HUES64 (cell line): ENCODE results near the gene CNTN4.
"Not testable (repeated sequence)": the region's sequence is repeated elsewhere in the genome, so short reads cannot be mapped to it uniquely, and the experiment has no call there.

ENCODE experiments used
- H3K27ac ChIP-seq: 2 replicates; pipeline ENCODE4 v1.7.0; 2013; ENCODE audit warnings: low read depth, low read length, inconsistent platforms
- H3K27me3 ChIP-seq: 2 replicates; pipeline ENCODE4 v1.6.1; 2013; ENCODE audit warnings: mild to moderate bottlenecking, low read length; ENCODE audit not compliant: insufficient read depth
- H3K36me3 ChIP-seq: 2 replicates; pipeline ENCODE4 v1.6.1; 2013; ENCODE audit warnings: mild to moderate bottlenecking, low read length; ENCODE audit not compliant: insufficient read depth
- H3K4me1 ChIP-seq: 2 replicates; pipeline ENCODE4 v1.6.1; 2013; ENCODE audit warnings: mild to moderate bottlenecking, low read length, moderate library complexity; ENCODE audit not compliant: insufficient read depth
- H3K4me3 ChIP-seq: 2 replicates; pipeline ENCODE4 v1.5.1; 2013; ENCODE audit warnings: mild to moderate bottlenecking, low read length, moderate library complexity
- H3K9ac ChIP-seq: 2 replicates; pipeline ENCODE4 v1.6.1; 2013; ENCODE audit warnings: mild to moderate bottlenecking, low read depth, low read length
- H3K9me3 ChIP-seq: 2 replicates; pipeline ENCODE4 v1.6.1; 2013; ENCODE audit warnings: low read depth, low read length; ENCODE audit not compliant: insufficient read depth
- WGBS: fragments of 150-250, 120-280 bp; methylation state at CpG from one replicate; pipeline ENCODE4 v1.1.7; 2013; ENCODE audit warnings: missing lambda C conversion rate; 5-methylcytosine and 5-hydroxymethylcytosine counted together

The CNTN4 gene

DNA sequence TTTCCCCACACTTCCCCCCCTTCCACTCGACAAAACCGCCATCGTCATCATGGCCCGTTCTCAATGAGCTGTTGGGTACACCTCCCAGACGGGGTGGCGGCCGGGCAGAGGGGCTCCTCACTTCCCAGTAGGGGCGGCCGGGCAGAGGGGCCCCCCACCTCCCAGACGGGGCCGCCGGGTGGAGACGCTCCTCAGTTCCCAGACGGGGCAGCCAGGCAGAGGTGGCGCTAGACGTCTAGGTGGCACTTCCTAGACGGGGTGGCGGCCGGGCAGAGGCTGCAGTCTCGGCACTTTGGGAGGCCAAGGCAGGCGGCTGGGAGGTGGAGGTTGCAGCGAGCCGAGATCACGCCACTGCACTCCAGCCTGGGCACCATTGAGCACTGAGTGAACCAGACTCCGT lies 818.0 kb downstream of the CNTN4 start:
- H3K9ac ChIP-seq, H3K27ac ChIP-seq, H3K4me1 ChIP-seq, H3K27me3 ChIP-seq, H3K4me3 ChIP-seq, H3K36me3 ChIP-seq: not testable (repeated sequence)
- 97% methylated on average over 20 of the region's 25 CpGs for WGBS
- peaks cover 17% of the 10 kb centered on the region for H3K9me3 ChIP-seq

DNA sequence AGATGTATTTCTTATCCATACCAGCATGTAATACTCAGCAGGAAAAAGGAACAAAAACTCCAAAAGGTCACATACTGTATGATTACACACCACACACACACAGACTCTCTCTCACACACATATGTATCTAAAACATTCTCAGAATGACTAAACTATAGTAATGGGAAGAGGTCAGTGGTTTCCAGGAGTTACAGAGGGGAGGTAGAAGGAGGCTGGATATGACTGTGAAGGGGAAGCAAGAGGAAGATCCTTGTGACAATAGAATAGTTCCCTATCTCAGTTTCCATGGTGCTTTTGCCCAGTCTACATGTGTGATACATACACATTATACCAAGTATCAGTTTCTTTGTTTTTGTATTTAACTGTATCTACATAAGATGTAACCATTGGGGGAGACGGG lies 821.4 kb downstream of the CNTN4 start:
- no peak overlapping the region for H3K4me3 ChIP-seq
- no CpG with 5 or more reads among the region's 1 CpG for WGBS
- no peaks in the 10 kb centered on the region for H3K36me3 ChIP-seq
- H3K27ac ChIP-seq = no peak overlapping the region
- 0 out of 2 replicates have a peak, but pooled peaks cover 5% of the 10 kb centered on the region for H3K4me1 ChIP-seq
- no peaks in the 10 kb centered on the region for H3K27me3 ChIP-seq
- H3K9me3 ChIP-seq = peaks cover 17% of the 10 kb centered on the region
- H3K9ac ChIP-seq = no peak overlapping the region

DNA sequence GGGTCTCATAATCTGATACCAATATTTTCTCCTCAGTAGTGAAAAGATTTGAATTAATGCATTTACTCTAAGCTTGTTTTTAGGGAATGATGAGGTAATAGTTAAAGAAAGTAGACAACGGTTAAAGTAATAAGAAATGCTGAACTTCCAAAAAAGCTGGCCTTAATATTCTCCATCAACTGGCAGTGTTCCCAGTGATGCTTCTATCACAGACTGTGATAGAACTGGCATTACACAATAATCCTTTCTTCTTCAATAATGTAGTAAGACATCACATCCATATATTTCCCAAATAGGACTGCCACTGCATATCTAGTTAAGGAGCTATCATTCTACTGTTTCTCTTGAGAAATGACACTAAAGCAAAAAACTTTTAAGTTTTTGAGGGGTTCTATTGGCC lies 822.8 kb downstream of the CNTN4 start:
- no peak overlapping the region for H3K27ac ChIP-seq
- peaks cover 14% of the 10 kb centered on the region for H3K9me3 ChIP-seq
- no peak overlapping the region for H3K4me3 ChIP-seq
- no peaks in the 10 kb centered on the region for H3K36me3 ChIP-seq
- 94% methylated on average over 1 of the region's 1 CpG for WGBS
- H3K9ac ChIP-seq = no peak overlapping the region
- H3K27me3 ChIP-seq = no peaks in the 10 kb centered on the region
- 0 out of 2 replicates have a peak, but pooled peaks cover 5% of the 10 kb centered on the region for H3K4me1 ChIP-seq

DNA sequence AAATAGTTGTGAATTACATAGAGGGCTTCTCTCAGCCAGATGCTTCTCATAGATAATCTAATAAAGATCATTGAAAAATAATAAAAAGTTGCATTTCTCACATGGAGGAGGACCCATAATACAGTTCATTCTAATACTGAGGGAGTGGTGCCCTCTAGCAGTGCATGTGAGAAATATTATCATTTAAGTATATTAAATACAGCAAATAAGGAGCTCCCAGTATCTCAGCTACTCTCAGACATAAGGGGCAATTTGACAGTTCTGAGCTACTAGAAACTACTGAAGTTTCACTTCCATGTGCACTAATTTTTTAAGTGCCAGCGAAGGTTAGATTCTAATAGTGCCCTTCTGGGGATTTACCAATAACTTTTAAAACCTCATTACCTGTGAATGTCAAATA lies 823.2 kb downstream of the CNTN4 start:
- Histone ChIP-seq H3K4me1 (0 out of 2 replicates have a peak, but pooled peaks cover 5% of the 10 kb centered on the region), H3K36me3 (no peaks in the 10 kb centered on the region), H3K27ac (no peak overlapping the region), H3K4me3 (no peak overlapping the region), H3K27me3 (no peaks in the 10 kb centered on the region), H3K9ac (no peak overlapping the region), H3K9me3 (peaks cover 14% of the 10 kb centered on the region)
- WGBS = 82% methylated on average over 1 of the region's 1 CpG

DNA sequence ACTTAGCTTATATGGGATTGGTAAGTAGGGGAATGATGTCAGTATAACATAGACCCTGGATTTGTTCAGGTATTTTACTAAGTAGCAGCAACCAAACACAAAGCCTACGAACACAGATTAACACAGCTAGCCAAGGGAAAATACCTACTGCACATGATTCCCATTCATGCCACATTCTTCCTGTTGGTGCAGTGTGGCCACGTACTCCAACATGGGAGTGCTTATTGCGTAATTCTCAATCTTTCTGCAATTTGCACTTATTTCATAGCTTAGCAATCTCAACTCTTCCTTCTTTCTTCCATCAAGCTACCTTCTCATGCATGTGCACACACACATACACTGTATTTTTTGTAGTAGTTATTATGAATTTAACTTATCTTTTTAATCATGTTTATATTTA lies 824.7 kb downstream of the CNTN4 start:
- Histone ChIP-seq H3K9me3 (no peaks in the 10 kb centered on the region), H3K36me3 (no peaks in the 10 kb centered on the region), H3K27ac (no peak overlapping the region), H3K27me3 (no peaks in the 10 kb centered on the region), H3K4me1 (0 out of 2 replicates have a peak, but pooled peaks cover 5% of the 10 kb centered on the region), H3K4me3 (no peak overlapping the region), H3K9ac (no peak overlapping the region)
- 95% methylated on average over 3 of the region's 3 CpGs for WGBS

DNA sequence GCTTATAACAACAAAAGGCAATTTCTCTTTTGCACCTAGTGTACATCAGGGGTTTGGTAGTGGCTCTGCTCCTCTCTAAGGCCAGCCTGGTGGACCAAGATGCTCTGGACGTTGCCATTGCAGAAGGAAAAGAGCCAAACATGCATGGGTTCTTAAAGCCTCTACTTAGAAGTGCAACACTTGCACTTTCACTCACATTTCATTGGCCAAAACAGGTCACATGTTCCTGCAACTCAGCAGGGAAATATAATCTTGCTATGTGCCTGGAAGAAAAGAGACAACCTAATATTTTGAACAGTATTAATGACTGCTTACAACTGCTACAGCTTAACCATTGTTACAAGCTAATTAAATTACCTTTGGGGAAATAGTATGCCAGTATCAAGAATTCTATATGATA lies 828.6 kb downstream of the CNTN4 start:
- Histone ChIP-seq H3K36me3 (no peaks in the 10 kb centered on the region), H3K9ac (no peak overlapping the region), H3K27me3 (no peaks in the 10 kb centered on the region), H3K4me3 (no peak overlapping the region), H3K4me1 (0 out of 2 replicates have a peak, but pooled peaks cover 5% of the 10 kb centered on the region), H3K27ac (no peak overlapping the region), H3K9me3 (no peaks in the 10 kb centered on the region)
- 48% methylated on average over 1 of the region's 1 CpG for WGBS

DNA sequence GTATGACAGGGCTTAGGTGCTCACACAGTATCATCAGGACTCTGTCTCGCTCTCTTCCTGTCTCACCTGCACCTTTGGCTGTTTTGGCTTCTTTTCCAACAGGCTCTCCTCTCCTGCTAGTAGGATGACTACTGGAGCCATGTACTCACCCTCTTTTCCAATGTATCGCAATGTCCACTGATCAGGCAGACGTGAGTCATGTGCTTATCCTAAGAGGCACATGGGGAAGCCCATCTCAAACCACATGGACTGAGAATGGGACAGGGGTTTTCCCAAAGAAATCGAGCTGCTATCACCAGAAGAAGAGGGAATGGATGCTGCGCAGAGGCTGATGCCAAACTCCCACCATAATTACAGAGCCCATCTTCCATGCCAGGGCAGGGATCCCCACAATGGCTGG lies 830.9 kb downstream of the CNTN4 start:
- H3K9ac ChIP-seq = no peak overlapping the region

DNA sequence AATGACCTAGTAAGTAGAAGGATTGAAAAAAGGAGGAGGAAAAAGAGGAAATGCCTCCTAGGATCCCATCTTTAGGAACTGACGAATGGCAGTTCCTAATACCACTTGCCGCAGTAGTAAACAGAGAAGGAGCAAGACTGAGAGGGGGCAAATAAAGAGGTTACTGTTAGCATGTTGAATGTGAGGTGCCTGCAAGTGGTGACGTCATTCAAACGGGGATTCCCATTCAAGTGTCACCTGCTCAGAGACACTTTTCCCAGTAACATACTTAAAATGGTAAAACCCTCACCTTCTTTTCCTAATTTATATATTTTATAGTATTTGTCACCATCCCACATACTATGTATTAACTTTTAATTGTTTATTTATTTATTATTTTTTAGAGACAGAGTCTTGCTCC lies 832.6 kb downstream of the CNTN4 start:
- Histone ChIP-seq H3K9ac (no peak overlapping the region), H3K9me3 (no peaks in the 10 kb centered on the region), H3K36me3 (no peaks in the 10 kb centered on the region), H3K27ac (no peak overlapping the region), H3K4me1 (no peaks in the 10 kb centered on the region), H3K27me3 (no peaks in the 10 kb centered on the region), H3K4me3 (no peak overlapping the region)
- WGBS = 96% methylated on average over 4 of the region's 4 CpGs

More for the DNA sequence above, 830.9 kb downstream of the CNTN4 start:
- Histone ChIP-seq H3K4me1 (no peaks in the 10 kb centered on the region), H3K4me3 (no peak overlapping the region), H3K27ac (no peak overlapping the region), H3K9me3 (no peaks in the 10 kb centered on the region), H3K27me3 (no peaks in the 10 kb centered on the region), H3K36me3 (no peaks in the 10 kb centered on the region)
- WGBS = 93% methylated on average over 5 of the region's 5 CpGs

DNA sequence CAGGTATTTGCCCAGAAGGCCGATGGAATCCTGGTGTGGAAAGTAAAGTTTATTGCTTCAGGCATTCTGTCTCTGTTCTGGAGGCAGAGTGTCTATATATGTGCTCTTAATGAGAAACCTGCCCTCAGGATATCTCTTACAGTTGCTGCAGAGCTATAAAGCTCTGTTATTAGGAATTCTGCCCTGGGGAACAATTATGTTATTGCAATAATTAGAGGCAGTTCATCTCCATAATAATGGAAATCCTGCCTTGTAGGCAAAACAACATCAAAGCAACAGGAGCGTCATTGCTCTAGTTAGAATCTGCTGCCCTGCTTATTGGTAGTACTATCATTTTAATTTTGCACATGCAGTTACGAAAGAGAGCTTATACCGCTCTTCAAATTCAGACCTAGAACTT lies 835.9 kb downstream of the CNTN4 start:
- 91% methylated on average over 4 of the region's 4 CpGs for WGBS
- Histone ChIP-seq H3K27me3 (no peaks in the 10 kb centered on the region), H3K36me3 (no peaks in the 10 kb centered on the region), H3K27ac (no peak overlapping the region), H3K9me3 (no peaks in the 10 kb centered on the region), H3K4me3 (no peak overlapping the region), H3K9ac (no peak overlapping the region), H3K4me1 (no peaks in the 10 kb centered on the region)

DNA sequence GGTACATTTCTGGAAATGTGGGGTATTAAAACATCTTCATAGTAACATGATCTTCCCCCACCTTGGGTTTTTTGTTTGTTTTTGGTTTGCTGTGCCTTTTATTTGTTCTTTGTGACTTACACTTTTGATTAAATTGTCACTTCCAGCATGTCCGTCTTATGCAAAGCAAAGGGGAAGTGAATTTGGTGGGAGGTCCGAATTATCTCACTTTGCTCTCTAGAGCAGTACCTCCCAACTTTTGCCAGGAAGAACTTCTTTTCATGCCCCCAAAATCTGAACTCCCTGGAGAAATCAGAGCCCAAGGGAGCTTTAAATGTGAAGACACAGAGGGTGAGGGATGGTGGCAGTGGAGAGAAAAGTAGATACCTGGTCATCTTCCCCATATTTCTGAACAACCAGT lies 838.4 kb downstream of the CNTN4 start:
- Histone ChIP-seq H3K4me3 (no peak overlapping the region), H3K27me3 (no peaks in the 10 kb centered on the region), H3K27ac (no peak overlapping the region), H3K4me1 (no peaks in the 10 kb centered on the region), H3K9ac (no peak overlapping the region), H3K36me3 (no peaks in the 10 kb centered on the region), H3K9me3 (no peaks in the 10 kb centered on the region)
- WGBS = 68% methylated on average over 2 of the region's 2 CpGs

DNA sequence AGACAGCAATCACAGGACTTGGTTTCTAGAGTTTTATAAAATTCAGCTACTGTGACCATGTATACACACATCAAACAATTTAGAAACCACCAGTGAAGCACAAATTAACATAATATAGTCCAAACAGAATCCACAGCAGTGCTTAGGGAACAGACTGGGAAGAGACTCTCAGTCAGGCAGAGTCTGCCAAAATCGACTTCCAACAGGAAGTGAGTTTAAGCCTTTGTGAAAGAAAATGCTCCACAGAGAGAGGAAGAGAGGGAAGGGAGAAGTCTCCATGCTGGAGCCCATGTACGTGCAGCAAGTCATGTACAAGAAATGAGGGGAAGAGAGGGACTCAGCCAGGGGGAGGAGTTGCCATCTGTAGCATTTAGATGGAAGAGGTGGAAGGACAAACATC lies 838.9 kb downstream of the CNTN4 start:
- WGBS = 83% methylated on average over 2 of the region's 2 CpGs
- Histone ChIP-seq H3K4me3 (no peak overlapping the region), H3K27ac (no peak overlapping the region), H3K9me3 (no peaks in the 10 kb centered on the region), H3K36me3 (no peaks in the 10 kb centered on the region), H3K9ac (no peak overlapping the region), H3K4me1 (no peaks in the 10 kb centered on the region), H3K27me3 (no peaks in the 10 kb centered on the region)

DNA sequence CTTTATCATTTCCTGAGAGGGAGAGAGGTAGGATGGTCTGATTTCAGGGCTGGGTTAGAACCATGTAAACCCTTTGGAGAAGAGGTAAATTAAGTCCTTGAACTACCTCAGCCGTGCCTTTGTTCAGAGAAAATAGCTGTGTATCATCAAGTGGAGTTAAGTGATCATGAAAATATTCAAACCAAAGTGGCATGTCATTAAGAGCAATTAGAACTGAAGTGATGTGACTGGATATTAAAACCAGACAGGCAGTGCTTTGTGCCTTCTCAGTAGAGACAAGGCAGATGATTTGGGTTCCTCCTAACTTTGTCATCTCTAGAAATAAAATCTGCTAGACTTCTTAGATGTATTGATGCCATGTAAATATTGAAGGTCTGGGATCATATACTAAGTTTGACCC lies 840.0 kb downstream of the CNTN4 start:
- Histone ChIP-seq H3K4me3 (no peak overlapping the region), H3K9me3 (no peaks in the 10 kb centered on the region), H3K27ac (no peak overlapping the region), H3K36me3 (no peaks in the 10 kb centered on the region), H3K27me3 (no peaks in the 10 kb centered on the region), H3K9ac (no peak overlapping the region), H3K4me1 (no peaks in the 10 kb centered on the region)
- 86% methylated on average over 1 of the region's 1 CpG for WGBS
